Measurements from ENCODE around the gene AFAP1L1. TPM values are rescaled to one million over a fixed set of nuclear protein-coding genes. Genes with fewer than 3 reads are reported as not detected.

AFAP1L1 gene
- total RNA-seq, 1 experiment from 2014 or later, result 6.4 TPM

DNA sequence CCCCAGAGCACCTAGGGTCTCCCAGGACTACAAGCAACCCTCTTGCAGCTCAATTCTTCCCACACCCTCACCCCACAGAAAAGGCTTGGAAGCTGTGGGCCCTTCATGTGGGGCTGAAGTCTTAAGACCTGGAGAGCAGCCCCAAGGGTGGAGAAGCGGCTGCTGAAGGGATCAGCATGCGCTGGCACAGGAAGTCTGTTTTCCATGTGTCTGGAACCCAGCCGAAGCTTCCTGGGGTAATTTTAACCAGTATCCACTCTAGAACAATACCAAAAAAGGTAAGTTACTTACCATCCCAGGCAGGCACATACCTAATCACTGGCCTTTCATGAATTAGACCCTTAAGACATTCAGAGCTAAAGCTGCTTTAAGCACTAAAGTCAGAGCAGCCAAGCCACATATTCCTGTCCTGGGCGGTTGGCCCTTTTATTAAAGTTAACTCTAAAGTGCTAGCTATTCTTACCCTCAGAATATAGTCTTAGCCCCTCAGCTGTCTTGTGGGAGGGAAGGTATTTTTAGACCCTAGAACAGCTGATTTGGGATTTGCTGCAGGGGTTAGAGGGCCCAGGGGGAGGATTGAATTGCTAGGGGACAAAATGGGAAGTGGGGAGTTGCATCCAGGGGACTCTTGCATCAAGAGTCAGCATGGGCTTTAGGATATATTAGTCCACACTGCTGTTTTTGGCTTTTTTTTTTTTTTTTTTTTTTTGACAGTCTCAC, 100.6 kb downstream of the AFAP1L1 start:
- no peak for DNase-seq (ENCODE audit: low read depth)

DNA sequence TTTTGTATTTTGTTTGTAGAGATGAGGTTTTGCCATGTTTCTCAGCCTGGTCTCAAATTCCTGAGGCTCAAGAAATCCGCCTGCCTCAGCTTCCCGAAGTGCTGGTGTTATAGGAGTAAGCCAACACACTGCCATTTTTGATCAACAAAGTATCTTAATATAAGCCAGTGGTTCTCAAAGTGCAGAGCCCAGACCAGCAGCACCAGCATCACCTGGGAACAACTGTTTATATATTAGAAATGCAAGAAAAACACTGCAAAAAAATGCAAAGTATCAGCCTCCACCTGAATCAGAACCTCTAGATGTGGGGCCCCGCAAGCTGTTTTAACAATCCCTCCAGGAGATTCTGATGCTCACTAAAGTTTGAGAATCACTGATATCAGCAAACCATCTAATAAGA, 101.3 kb downstream of the AFAP1L1 start:
- DNase-seq (ENCODE audit: low read depth), result no peak

DNA sequence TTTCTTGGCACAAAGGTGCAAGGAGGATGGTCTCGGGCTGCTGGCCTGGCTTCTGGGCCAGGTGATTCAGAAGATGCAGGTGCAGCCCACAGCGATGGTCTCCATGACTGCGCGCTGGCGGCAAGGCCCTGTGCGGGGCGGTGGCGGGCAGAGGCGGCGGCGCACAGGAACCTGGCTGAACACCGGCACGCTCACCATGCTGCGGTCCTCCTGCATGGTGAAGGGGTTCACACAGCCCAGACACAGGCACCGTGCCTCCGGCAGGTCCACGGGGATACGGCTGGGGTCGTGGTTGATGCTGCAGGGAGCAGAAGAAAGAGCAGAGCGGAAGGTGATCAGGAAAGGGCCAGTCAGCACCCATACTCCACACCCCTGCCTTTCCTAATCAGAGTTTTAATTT, 102.6 kb downstream of the AFAP1L1 start:
- no peak for DNase-seq (ENCODE audit: low read depth)

GRCh38 chr5:149374801-149375200, 103.1 kb downstream of the AFAP1L1 start:
- no peak for DNase-seq (ENCODE audit: low read depth)

DNA sequence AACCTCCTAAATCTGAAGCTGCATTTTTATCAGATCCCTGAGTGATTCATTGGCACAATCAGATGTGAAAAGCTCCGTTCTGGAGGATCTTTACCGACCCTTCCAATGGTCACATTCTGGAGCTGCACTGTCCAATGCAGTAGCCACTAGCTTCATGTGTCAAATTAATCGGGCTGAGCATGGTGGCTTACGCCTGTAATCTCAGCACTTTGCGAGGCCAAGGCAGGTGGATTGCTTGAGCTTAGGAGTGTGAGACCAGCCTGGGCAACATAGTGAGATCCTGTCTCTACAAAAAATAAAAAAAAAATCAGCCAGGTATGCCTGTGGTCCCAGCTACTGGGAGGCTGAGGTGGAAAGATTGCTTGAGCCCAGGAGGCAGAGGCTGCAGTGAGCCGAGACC, 103.8 kb downstream of the AFAP1L1 start:
- DNase-seq (ENCODE audit: low read depth), result no peak

DNA sequence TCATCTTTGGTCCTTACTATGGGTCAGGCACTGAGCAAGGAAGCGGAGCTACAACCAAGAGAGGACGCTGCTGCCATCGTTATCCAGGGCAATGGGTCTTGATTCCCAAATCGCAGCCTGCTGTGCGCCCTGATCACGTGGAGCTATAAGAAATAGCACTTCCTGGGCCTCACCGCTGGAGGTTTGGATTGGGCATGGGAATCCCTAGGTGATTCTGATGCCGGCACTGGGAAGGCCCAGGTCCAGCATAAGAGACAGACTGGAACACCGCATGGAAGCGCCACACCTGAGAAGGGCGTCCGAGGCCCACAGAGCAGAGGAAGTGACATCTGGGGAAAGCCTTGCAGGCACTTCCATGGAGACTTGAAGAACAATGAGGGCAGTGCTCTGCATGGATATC, 104.4 kb downstream of the AFAP1L1 start:
- no peak for DNase-seq (ENCODE audit: low read depth)

- no peak for DNase-seq (ENCODE audit: low read depth)
Observed at GRCh38 chr5:149376711-149377447, 105.2 kb downstream of the AFAP1L1 start.

GRCh38 chr5:149378241-149378820, 106.7 kb downstream of the AFAP1L1 start:
- DNase-seq (ENCODE audit: low read depth), result no peak

DNA sequence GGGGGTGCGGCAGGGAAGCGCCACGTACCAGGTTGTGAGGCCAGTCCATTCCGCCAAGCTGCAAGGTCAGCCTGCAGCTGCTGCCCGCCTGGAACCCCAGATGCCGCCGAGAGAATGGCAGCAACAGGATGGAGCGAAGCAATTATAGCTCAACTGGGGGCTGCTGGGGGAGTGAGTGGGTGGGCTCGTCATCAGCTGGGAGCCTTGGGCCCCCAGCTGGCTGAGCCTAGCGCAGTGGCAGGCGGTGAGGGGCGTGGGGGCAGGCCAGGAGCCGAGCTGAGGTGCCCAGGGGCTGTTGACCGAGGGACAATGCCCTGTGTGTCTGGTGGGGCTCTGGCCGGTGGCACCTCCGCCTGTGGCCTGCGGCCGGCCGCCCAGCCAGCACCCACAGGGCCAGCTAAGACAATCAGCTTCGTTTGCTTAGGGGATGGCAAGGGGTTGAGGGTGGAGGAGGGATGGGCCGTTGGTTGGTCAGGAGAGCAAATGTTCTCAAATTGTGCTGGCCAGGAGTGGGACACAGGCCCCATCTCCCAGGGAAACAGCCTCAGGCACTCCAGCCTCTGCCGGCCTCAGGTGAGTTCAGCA, 107.6 kb downstream of the AFAP1L1 start, which contains the start of gene IL17B:
IL17B (minus strand) TSS at position 116 of the 585 bp plus-strand sequence; CDS start at position 49, 67 bp downstream.
- no peak for DNase-seq (ENCODE audit: low read depth)

DNA sequence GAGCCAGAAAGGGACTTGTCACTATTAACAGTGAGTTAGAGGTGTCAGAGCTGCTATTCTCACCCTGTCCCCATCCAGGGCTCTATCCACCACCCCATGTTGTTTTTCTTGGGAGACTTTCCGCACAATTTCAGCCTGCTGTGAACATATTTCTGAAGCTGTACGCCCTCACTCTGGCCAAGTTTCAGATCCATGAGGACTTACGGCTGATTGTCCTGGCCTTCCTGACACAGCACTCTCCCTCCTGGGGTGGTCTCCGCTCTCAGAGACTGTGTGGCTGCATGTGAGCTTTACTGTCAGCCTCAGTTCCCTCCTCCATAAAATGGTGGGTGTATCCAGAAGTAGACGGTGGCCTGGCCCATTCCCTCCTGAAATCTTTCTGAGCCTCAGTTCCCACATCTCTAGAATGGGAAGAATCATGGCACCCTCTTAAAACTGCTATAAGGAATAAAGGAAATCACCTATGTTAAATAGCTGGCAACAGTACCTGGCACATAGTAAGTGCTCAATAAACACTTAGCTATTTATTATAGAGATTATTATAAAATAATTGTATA, 108.2 kb downstream of the AFAP1L1 start:
- no peak for DNase-seq (ENCODE audit: low read depth)

DNA sequence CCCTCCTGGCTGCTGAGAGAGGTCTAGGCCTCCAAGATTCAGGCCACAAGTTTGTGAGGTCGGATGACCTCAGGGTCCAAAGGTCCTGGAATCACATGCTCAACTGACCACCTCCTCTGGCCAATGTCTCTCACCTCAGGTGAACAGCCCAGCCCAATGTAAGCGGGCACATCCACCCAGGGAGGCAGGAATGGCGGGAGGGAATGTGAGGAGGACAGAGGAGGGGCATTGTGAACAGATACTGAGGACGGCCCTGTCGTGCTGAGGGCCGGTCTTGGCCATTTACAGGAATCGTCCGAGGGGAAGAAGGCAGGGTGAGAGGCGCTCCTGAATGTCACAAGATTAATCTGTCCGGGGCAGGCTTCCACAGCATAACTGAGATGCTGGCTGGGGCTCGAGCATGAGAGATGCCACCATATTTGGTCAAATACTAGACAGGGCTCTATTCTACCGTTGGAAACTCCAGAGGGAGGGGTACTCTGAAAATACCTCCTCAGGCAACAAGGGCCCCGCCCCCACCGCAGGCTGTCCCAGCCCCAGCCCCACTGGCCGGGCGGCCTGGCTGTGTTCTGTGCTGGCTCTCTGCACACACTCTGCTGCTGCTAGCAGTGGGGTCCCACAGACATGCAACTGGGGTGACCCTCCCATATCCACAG, 108.9 kb downstream of the AFAP1L1 start:
- DNase-seq (ENCODE audit: low read depth), result no peak

- DNase-seq (ENCODE audit: low read depth), result no peak
Observed at GRCh38 chr5:149381261-149381985, 109.8 kb downstream of the AFAP1L1 start.

DNA sequence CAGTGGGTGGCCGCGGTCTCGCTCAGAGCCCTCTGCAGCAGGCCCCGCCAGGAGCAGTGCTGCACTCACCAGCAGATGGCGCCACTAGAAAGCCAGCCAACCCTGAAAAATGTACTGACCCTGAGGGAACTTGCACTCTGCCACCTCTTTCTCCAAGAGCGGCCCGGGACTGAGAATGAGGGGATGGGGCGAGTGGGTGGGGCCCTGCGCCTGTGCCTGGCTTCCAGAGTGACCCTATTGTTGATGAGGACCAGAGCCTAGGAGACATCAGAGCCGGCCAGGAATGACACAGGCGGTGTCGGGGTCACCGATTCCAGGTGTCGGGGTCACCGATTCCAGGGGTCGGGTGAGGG, 110.3 kb downstream of the AFAP1L1 start:
- peak; percentile 47 for DNase-seq (ENCODE audit: low read depth)

GRCh38 chr5:149382517-149383220, 111.0 kb downstream of the AFAP1L1 start:
- DNase-seq (ENCODE audit: low read depth), result no peak

- DNase-seq (ENCODE audit: low read depth), result no peak
Observed at GRCh38 chr5:149383399-149383798, 111.7 kb downstream of the AFAP1L1 start.

DNA sequence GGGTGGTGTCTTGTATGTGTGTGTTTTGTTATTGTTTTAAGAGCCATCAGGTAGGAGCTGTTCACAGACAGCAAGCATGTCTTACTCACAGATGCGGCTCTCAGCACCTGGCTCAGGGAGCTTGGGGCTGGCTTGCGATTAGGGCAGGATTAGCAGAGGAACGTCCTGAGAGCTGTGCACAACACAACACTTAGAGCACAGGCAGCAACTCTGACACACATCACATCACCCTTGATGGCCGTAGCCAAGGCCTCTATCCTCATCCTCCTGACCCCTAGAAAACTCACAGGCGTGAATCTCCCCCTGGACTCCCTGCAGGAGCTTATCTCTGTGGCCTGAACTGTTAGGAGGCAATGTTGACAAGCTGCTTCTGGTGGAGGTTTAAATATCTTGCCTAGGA, 114.5 kb downstream of the AFAP1L1 start:
- DNase-seq (ENCODE audit: low read depth), result no peak

GRCh38 chr5:149387081-149387631, 115.5 kb downstream of the AFAP1L1 start:
- DNase-seq (ENCODE audit: low read depth), result no peak

- peak; percentile 39 for DNase-seq (ENCODE audit: low read depth)
Observed at GRCh38 chr5:149387982-149388381, 116.3 kb downstream of the AFAP1L1 start.

DNA sequence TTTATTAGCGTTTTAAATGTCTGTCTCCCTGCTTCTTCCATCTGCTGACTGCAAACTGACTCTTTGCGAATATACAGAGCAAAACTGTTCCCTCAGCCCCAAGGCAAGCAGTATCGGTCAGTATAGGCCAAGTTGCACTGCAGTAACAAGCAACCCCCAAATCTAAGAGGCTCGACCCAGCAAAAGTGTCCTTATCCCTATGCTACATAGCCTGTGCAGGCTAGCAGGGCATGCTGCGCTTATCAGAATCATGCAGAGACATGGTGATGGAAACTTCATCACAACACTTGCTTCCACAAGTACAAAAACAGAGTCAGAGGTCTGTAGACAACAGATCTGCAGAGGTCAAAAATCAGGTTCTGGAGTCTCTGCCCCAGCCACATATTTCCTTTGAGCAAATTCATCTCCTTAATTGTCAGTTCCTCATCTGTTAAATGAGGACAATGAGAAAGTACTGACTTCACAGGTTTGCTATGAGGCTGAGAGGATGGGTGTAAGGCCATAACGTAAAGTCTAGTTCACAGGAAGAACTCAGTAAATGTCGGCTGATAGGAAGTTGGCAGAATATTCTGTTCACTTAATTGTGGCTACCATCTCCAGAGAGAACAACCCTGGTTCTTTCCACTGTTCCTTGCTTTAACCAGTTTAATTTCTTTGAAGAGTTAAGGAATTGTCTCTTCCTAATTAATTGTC, 117.0 kb downstream of the AFAP1L1 start:
- DNase-seq (ENCODE audit: low read depth), result no peak

Data from LHCN-M2 (cell line).